CD4-positive, alpha-beta T cell treated with Interleukin-4 for 4 hours (primary cell): Measurements from ENCODE around the gene DNASE1L1.
A peak's percentile ranks its signal among the peaks of the same experiment; 100 is the strongest.
"Not testable (repeated sequence)": the region's sequence is repeated elsewhere in the genome, so short reads cannot be mapped to it uniquely, and the experiment has no call there.

Source experiments
- DNase-seq: peaks from one replicate; pipeline ENCODE4 v3.0.0-alpha.2; 2020

The DNASE1L1 gene

GRCh38 chrX:154403192-154403591 lies 5.9 kb downstream of the DNASE1L1 start:
- DNase-seq = no peak

- no peak for DNase-seq
Measured at GRCh38 chrX:154402622-154403127, 6.4 kb downstream of the DNASE1L1 start.

- no peak for DNase-seq
Measured at GRCh38 chrX:154401918-154402621, 7.0 kb downstream of the DNASE1L1 start.

GRCh38 chrX:154401045-154401799 lies 7.8 kb downstream of the DNASE1L1 start:
- DNase-seq = no peak

GRCh38 chrX:154400369-154400817 lies 8.7 kb downstream of the DNASE1L1 start:
- not testable (repeated sequence) for DNase-seq

GRCh38 chrX:154399527-154400368 lies 9.3 kb downstream of the DNASE1L1 start:
- DNase-seq = peak; percentile 29

- DNase-seq = peak; percentile 86
Measured at GRCh38 chrX:154398668-154399526, 10.2 kb downstream of the DNASE1L1 start.

GRCh38 chrX:154397888-154398667 lies 11.0 kb downstream of the DNASE1L1 start, which contains the start of gene RPL10:
TSS of gene RPL10 (plus strand) at chrX:154398377. CDS start at chrX:154398520, 143 bp downstream.
- peak; percentile 96 for DNase-seq

- peak; percentile 55 for DNase-seq
Measured at GRCh38 chrX:154396973-154397887, 11.8 kb downstream of the DNASE1L1 start.

GRCh38 chrX:154396363-154396762 lies 12.7 kb downstream of the DNASE1L1 start:
- not testable (repeated sequence) for DNase-seq

- peak; percentile 33 for DNase-seq
Measured at GRCh38 chrX:154389812-154390747, 19.0 kb downstream of the DNASE1L1 start.

- not testable (repeated sequence) for DNase-seq
Measured at GRCh38 chrX:154388649-154389048, 20.4 kb downstream of the DNASE1L1 start.

GRCh38 chrX:154388094-154388493 lies 21.0 kb downstream of the DNASE1L1 start:
- DNase-seq = not testable (repeated sequence)

- DNase-seq = no peak
Measured at GRCh38 chrX:154384284-154384892, 24.7 kb downstream of the DNASE1L1 start.

- no peak for DNase-seq
Measured at GRCh38 chrX:154383359-154384283, 25.4 kb downstream of the DNASE1L1 start.

GRCh38 chrX:154382483-154383069 lies 26.5 kb downstream of the DNASE1L1 start:
- no peak for DNase-seq

GRCh38 chrX:154381271-154381670 lies 27.8 kb downstream of the DNASE1L1 start:
- no peak for DNase-seq
